ENCODE measurements around the gene MORN4.

DNA sequence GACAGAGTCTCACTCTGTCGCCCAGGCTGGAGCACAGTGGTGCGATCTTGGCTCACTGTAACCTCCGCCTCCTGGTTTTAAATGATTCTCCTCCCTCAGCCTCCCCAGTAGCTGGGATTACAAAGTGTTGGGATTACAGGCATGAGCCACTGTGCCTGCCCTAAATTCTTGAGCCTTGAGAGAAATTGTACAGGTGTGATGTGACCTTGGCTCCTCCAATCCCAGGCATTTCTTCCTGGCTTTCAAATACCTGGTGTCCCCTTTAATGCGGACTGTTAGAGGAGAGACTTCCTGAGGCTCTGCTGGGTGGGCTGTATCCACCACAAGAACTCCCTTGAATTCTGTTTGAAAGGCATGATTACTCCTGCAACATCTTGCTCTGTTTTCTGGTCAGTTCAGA is 15.0 kb downstream of the MORN4 start:
- TF ChIP-seq HCFC1 (IDR thresholded peaks at IDR 0.05; ENCODE audit: low read depth, low read length), result no peak
- no peak for TF ChIP-seq REST (IDR thresholded peaks at IDR 0.05; ENCODE audit: borderline replicate concordance in 1 of 2, low read depth in 1 of 2, low read length in 2 of 2)
- TF ChIP-seq MYNN (CRISPR knock-in tag; IDR thresholded peaks at IDR 0.05; ENCODE audit: low read depth), result no peak
- TF ChIP-seq, protein P1, sequence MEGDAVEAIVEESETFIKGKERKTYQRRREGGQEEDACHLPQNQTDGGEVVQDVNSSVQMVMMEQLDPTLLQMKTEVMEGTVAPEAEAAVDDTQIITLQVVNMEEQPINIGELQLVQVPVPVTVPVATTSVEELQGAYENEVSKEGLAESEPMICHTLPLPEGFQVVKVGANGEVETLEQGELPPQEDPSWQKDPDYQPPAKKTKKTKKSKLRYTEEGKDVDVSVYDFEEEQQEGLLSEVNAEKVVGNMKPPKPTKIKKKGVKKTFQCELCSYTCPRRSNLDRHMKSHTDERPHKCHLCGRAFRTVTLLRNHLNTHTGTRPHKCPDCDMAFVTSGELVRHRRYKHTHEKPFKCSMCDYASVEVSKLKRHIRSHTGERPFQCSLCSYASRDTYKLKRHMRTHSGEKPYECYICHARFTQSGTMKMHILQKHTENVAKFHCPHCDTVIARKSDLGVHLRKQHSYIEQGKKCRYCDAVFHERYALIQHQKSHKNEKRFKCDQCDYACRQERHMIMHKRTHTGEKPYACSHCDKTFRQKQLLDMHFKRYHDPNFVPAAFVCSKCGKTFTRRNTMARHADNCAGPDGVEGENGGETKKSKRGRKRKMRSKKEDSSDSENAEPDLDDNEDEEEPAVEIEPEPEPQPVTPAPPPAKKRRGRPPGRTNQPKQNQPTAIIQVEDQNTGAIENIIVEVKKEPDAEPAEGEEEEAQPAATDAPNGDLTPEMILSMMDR (CRISPR knock-in tag; IDR thresholded peaks at IDR 0.05), result no peak
- TF ChIP-seq POLR2A (IDR thresholded peaks at IDR 0.05; ENCODE audit: insufficient read depth in 1 of 2, low read depth in 2 of 2, low read length in 2 of 2), result no peak
- no peak for TF ChIP-seq POLR2AphosphoS5 (IDR thresholded peaks at IDR 0.05; ENCODE audit: low read depth, low read length)
- TF ChIP-seq ZHX2 (IDR thresholded peaks at IDR 0.05; ENCODE audit: low read depth), result no peak
- no peak for TF ChIP-seq ZHX2 (CRISPR knock-in tag; IDR thresholded peaks at IDR 0.05; ENCODE audit: borderline replicate concordance)
- no peak for TF ChIP-seq ADNP (CRISPR knock-in tag; IDR thresholded peaks at IDR 0.05)
- no peak for TF ChIP-seq ATF5 (CRISPR knock-in tag; IDR thresholded peaks at IDR 0.05; ENCODE audit: low read depth)
- TF ChIP-seq JUND (CRISPR knock-in tag; IDR thresholded peaks at IDR 0.05), result no peak

All from HepG2 (cell line).